Activated T-cell treated with anti-CD3 and anti-CD28 coated beads, Interleukin-2, amount 50 U/mL, for 4 hours (primary cell): ENCODE results near the gene IGF2R. TPM values are rescaled to one million over a fixed set of nuclear protein-coding genes. Genes with fewer than 3 reads are reported as not detected.

Experiments used
- ATAC-seq, 2 donors: fragments of 200-7000 bp; cut with Tn5 transposase; one replicate each; pipeline ENCODE4 v1.10.0; 2021
- DNase-seq: peaks from one replicate; pipeline ENCODE4 v3.0.0-alpha.2; 2020
- H3K27me3 Mint-ChIP-seq: one replicate; pipeline ENCODE4 v1.8.0; 2021; ENCODE audit warnings: low read depth, mixed read lengths
- H3K36me3 Mint-ChIP-seq: one replicate; pipeline ENCODE4 v1.8.0; 2022; ENCODE audit warnings: mixed read lengths; ENCODE audit not compliant: insufficient read depth
- H3K4me1 Mint-ChIP-seq: one replicate; pipeline ENCODE4 v1.8.0; 2021; ENCODE audit warnings: low read depth, mixed read lengths
- H3K4me3 Mint-ChIP-seq: one replicate; pipeline ENCODE4 v1.8.0; 2021; ENCODE audit warnings: mild to moderate bottlenecking, moderate library complexity, mixed read lengths
- H3K9me3 Mint-ChIP-seq: one replicate; pipeline ENCODE4 v1.8.0; 2021; ENCODE audit warnings: mixed read lengths
- total RNA-seq, 3 donors: library from RNA; stranded (reverse); gene quantifications; one replicate each; pipeline ENCODE4 v1.2.1, GENCODE V29; 2021

The IGF2R gene
- total RNA-seq, 3 donors from 2014 or later, result 44.9 to 65.3 (median 58.2) TPM

DNA sequence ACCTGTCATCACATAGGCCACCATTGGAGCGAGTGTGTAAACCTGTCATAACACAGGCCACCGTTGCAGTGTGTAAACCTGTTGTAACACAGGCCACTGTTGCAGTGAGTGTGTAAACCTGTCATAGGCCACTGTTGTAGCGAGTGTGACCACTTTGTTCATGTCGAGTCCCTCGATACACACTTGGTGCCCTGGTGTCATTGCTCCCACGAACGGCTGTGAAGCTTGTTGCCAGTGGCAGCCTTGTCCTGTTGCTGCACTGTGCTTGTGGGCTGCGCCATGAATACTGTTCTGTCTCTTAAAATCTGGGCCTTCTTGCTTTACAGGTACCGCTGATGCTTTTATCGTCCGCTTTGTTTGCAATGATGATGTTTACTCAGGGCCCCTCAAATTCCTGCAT lies 91.3 kb downstream of the IGF2R start:
- H3K27me3 Mint-ChIP-seq, result no peaks in the 10 kb centered on the region
- ATAC-seq, result no peak
- H3K4me3 Mint-ChIP-seq, result no peak overlapping the region
- no peak for DNase-seq
- H3K36me3 Mint-ChIP-seq, result peaks cover 54% of the 10 kb centered on the region
- H3K4me1 Mint-ChIP-seq, result no peaks in the 10 kb centered on the region
- H3K9me3 Mint-ChIP-seq, result no peaks in the 10 kb centered on the region

DNA sequence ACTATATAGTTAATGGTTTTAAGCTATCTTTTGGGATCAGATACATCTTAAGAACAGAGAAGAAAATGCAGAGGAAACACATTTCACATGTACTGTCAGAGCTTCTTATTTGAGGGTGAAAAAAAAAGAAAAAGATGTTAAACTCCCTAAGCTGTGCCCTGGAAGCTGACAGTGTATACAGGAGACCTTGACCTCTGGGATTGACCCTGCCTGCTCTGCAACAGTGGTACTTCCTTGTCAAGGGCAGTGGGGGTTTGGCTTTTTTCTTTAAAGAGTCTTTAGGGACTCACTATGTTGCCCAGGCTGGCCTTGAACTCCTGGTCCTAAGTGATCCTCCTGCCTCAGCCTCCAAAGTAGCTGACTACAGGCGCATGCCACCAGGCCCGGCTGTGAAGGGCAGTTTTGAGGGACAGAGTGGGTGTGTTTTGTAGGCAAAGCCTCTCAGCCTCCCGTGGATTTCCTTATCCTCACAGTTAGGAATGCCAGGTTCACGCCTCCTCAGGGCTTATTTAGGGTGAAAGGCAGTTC lies 92.1 kb downstream of the IGF2R start:
- no peaks in the 10 kb centered on the region for H3K27me3 Mint-ChIP-seq
- no peak overlapping the region for H3K4me3 Mint-ChIP-seq
- H3K9me3 Mint-ChIP-seq, result no peaks in the 10 kb centered on the region
- no peak for ATAC-seq
- H3K36me3 Mint-ChIP-seq, result peaks cover 58% of the 10 kb centered on the region
- DNase-seq, result no peak
- no peaks in the 10 kb centered on the region for H3K4me1 Mint-ChIP-seq

GRCh38 chr6:160063771-160064413 lies 95.0 kb downstream of the IGF2R start:
- peaks cover 63% of the 10 kb centered on the region for H3K36me3 Mint-ChIP-seq
- peaks cover 20% of the 10 kb centered on the region for H3K4me1 Mint-ChIP-seq
- H3K27me3 Mint-ChIP-seq, result no peaks in the 10 kb centered on the region
- H3K4me3 Mint-ChIP-seq, result no peak overlapping the region
- ATAC-seq (no peak), DNase-seq (no peak)
- H3K9me3 Mint-ChIP-seq, result no peaks in the 10 kb centered on the region

DNA sequence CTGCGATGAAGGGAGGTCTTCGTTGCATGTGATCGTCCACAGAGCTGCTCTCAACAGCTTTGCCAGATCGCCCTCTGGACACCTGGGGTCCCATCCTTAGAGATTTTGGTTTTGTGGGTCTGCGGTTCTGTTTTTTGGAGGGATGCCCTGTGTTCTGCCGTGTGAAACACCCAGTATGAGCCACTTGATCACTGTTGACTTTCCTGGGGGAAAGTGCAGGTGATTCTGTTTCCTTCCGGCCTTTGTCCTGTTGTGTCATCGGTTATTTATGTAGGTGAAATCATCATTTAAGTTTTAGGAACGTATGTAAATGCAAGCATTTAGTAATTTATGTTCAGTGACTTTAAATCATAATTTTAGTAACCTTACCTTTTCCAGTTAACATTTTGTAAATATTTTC lies 96.3 kb downstream of the IGF2R start:
- H3K27me3 Mint-ChIP-seq, result no peaks in the 10 kb centered on the region
- peaks cover 69% of the 10 kb centered on the region for H3K36me3 Mint-ChIP-seq
- H3K4me1 Mint-ChIP-seq, result peaks cover 30% of the 10 kb centered on the region
- no peaks in the 10 kb centered on the region for H3K9me3 Mint-ChIP-seq
- ATAC-seq (no peak), DNase-seq (no peak)
- H3K4me3 Mint-ChIP-seq, result no peak overlapping the region

DNA sequence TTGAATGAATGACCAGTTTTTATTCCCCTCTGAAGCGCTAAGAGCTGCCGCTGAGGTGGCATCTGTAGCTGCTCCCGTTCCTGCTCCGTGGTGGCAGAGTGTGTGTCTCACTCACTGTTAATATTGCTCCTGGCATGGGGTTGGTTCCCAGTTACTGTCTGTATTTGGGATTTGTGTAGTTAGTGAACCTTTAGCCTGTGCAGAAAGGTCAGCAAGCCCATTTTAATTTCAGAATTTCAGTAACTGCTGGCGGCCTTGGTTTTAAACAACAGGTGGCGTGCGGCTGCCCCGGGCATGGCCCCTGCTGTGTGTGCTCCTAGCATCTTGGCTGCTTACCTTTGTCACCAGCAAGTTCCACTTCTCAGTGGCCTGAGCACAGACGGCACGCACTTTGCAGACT lies 98.7 kb downstream of the IGF2R start:
- no peak for ATAC-seq
- peaks cover 35% of the 10 kb centered on the region for H3K4me1 Mint-ChIP-seq
- H3K36me3 Mint-ChIP-seq, result peaks cover 67% of the 10 kb centered on the region
- no peaks in the 10 kb centered on the region for H3K9me3 Mint-ChIP-seq
- H3K27me3 Mint-ChIP-seq, result no peaks in the 10 kb centered on the region
- no peak overlapping the region for H3K4me3 Mint-ChIP-seq
- DNase-seq, result no peak

- DNase-seq (no peak), ATAC-seq (peak; percentile 31 to 42)
- Mint-ChIP-seq H3K36me3 (peaks cover 73% of the 10 kb centered on the region), H3K9me3 (no peaks in the 10 kb centered on the region), H3K4me3 (no peak overlapping the region), H3K4me1 (peaks cover 35% of the 10 kb centered on the region), H3K27me3 (no peaks in the 10 kb centered on the region)
Measured at GRCh38 chr6:160068346-160068745, 99.5 kb downstream of the IGF2R start.

GRCh38 chr6:160069050-160069454 lies 100.2 kb downstream of the IGF2R start:
- Mint-ChIP-seq H3K36me3 (peaks cover 76% of the 10 kb centered on the region), H3K4me1 (peaks cover 35% of the 10 kb centered on the region), H3K27me3 (no peaks in the 10 kb centered on the region), H3K9me3 (no peaks in the 10 kb centered on the region), H3K4me3 (peak overlapping the region; percentile 5)
- peak; percentile 47 for ATAC-seq
- no peak for DNase-seq

- ATAC-seq, result no peak
- Mint-ChIP-seq H3K27me3 (no peaks in the 10 kb centered on the region), H3K9me3 (no peaks in the 10 kb centered on the region)
Measured at GRCh38 chr6:160069459-160069858, 100.6 kb downstream of the IGF2R start.

GRCh38 chr6:160070427-160070826 lies 101.5 kb downstream of the IGF2R start:
- DNase-seq, result no peak
- no peak for ATAC-seq
- no peaks in the 10 kb centered on the region for H3K27me3 Mint-ChIP-seq
- peaks cover 35% of the 10 kb centered on the region for H3K4me1 Mint-ChIP-seq
- H3K36me3 Mint-ChIP-seq, result peaks cover 73% of the 10 kb centered on the region
- H3K4me3 Mint-ChIP-seq, result no peak overlapping the region
- H3K9me3 Mint-ChIP-seq, result no peaks in the 10 kb centered on the region

More at GRCh38 chr6:160069459-160069858, 100.6 kb downstream of the IGF2R start:
- Mint-ChIP-seq H3K36me3 (peaks cover 75% of the 10 kb centered on the region), H3K4me3 (no peak overlapping the region), H3K4me1 (peaks cover 35% of the 10 kb centered on the region)
- DNase-seq, result no peak

GRCh38 chr6:160070831-160071230 lies 101.9 kb downstream of the IGF2R start:
- H3K4me3 Mint-ChIP-seq, result no peak overlapping the region
- H3K36me3 Mint-ChIP-seq, result peaks cover 73% of the 10 kb centered on the region
- no peak for DNase-seq
- ATAC-seq, result no peak
- H3K4me1 Mint-ChIP-seq, result peaks cover 35% of the 10 kb centered on the region
- H3K9me3 Mint-ChIP-seq, result no peaks in the 10 kb centered on the region
- no peaks in the 10 kb centered on the region for H3K27me3 Mint-ChIP-seq

DNA sequence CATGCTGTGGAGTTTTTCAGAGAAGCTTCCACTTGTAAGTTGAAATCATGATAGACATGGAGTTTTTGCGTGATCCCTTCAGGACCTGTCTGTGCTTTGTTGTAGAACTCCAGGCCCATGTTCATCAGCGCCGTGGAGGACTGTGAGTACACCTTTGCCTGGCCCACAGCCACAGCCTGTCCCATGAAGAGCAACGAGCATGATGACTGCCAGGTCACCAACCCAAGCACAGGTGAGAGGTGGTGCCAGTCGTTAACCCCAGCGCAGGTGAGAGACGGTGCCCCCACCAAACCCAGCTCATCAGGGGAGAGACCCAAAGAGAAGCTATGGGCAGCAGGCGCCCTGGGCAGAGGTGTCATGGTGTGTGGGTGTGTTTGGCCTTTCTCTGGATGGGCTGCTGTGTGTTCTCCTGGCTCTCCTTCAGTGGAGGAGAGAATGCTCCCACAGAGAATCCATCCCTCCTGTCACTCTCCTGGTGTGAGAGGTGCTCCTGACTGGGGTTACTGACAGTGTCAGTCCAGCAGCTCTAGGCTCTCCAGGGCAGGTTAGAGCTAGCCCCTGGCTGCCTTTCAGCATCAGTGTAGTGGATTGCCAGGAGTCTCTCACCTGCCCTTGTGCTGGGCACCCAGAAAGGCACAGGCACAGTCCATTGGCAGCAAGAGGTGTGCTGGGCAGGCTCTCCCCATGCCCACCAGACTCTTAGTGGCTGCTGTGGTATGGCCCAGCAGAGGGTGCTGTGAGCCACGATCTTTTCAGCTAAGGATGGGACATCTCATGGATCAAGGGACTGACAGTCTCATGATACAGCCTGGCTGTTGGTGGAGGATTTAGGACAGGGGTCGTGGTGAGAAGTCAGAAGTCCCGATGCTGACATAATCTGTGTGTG lies 103.2 kb downstream of the IGF2R start:
- H3K27me3 Mint-ChIP-seq, result no peaks in the 10 kb centered on the region
- no peak overlapping the region for H3K4me3 Mint-ChIP-seq
- H3K9me3 Mint-ChIP-seq, result no peaks in the 10 kb centered on the region
- peak in 1 of 2 donors; percentile 18 for ATAC-seq
- DNase-seq, result no peak
- H3K4me1 Mint-ChIP-seq, result peaks cover 32% of the 10 kb centered on the region
- peaks cover 75% of the 10 kb centered on the region for H3K36me3 Mint-ChIP-seq

DNA sequence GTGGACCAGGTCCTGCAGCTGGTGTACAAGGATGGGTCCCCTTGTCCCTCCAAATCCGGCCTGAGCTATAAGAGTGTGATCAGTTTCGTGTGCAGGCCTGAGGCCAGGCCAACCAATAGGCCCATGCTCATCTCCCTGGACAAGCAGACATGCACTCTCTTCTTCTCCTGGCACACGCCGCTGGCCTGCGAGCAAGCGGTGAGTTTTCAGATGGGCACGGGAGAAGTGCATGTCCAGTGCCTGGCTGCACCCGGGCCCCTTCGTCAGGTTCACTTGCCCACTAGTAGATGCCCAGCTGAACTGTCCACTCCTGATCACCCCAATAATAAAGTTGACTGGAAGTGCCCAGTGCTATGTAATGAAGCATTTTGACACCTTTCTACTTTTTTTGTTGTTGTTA lies 104.4 kb downstream of the IGF2R start:
- Mint-ChIP-seq H3K27me3 (no peaks in the 10 kb centered on the region), H3K4me3 (no peak overlapping the region), H3K36me3 (peaks cover 67% of the 10 kb centered on the region), H3K9me3 (no peaks in the 10 kb centered on the region), H3K4me1 (peaks cover 22% of the 10 kb centered on the region)
- ATAC-seq (no peak), DNase-seq (no peak)

GRCh38 chr6:160076009-160076408 lies 107.1 kb downstream of the IGF2R start:
- no peak for DNase-seq
- H3K36me3 Mint-ChIP-seq, result peaks cover 62% of the 10 kb centered on the region
- no peak for ATAC-seq
- H3K27me3 Mint-ChIP-seq, result no peaks in the 10 kb centered on the region
- H3K4me3 Mint-ChIP-seq, result no peak overlapping the region
- H3K9me3 Mint-ChIP-seq, result no peaks in the 10 kb centered on the region
- H3K4me1 Mint-ChIP-seq, result no peaks in the 10 kb centered on the region

DNA sequence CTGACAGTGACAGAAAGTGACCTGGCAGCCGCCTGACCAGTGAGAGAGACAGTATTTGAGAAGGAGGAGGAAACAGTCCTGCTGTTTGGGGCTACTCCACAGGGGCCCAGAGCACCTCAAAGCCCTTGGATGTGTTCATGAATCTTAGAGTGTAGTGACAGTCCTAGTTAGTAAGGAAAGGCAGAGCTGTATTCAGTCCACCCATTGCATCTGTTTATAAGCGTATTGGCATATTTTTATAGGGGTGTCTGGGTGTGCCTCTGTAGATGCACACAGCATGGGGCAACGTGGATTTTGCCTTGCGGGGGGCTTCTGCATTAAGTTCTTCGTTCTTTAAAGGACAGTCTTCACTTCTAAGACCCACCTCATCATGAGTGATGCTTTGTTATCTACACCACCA lies 108.1 kb downstream of the IGF2R start:
- Mint-ChIP-seq H3K9me3 (no peaks in the 10 kb centered on the region), H3K36me3 (peaks cover 67% of the 10 kb centered on the region), H3K4me1 (no peaks in the 10 kb centered on the region), H3K4me3 (no peak overlapping the region), H3K27me3 (no peaks in the 10 kb centered on the region)
- DNase-seq (no peak), ATAC-seq (no peak)

- no peak overlapping the region for H3K4me3 Mint-ChIP-seq
- no peaks in the 10 kb centered on the region for H3K27me3 Mint-ChIP-seq
- DNase-seq, result no peak
- peaks cover 63% of the 10 kb centered on the region for H3K36me3 Mint-ChIP-seq
- no peaks in the 10 kb centered on the region for H3K9me3 Mint-ChIP-seq
- H3K4me1 Mint-ChIP-seq, result no peaks in the 10 kb centered on the region
- ATAC-seq, result no peak
Measured at GRCh38 chr6:160077526-160077925, 108.6 kb downstream of the IGF2R start.
